ENCODE data around the gene LGR4.

The LGR4 gene

GRCh38 chr11:27409742-27410141, 62.8 kb downstream of the LGR4 start:
- DNase-seq (ENCODE audit: low read depth) = no peak
- TF ChIP-seq, protein P1, sequence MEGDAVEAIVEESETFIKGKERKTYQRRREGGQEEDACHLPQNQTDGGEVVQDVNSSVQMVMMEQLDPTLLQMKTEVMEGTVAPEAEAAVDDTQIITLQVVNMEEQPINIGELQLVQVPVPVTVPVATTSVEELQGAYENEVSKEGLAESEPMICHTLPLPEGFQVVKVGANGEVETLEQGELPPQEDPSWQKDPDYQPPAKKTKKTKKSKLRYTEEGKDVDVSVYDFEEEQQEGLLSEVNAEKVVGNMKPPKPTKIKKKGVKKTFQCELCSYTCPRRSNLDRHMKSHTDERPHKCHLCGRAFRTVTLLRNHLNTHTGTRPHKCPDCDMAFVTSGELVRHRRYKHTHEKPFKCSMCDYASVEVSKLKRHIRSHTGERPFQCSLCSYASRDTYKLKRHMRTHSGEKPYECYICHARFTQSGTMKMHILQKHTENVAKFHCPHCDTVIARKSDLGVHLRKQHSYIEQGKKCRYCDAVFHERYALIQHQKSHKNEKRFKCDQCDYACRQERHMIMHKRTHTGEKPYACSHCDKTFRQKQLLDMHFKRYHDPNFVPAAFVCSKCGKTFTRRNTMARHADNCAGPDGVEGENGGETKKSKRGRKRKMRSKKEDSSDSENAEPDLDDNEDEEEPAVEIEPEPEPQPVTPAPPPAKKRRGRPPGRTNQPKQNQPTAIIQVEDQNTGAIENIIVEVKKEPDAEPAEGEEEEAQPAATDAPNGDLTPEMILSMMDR (IDR thresholded peaks at IDR 0.05; ENCODE audit: low read depth, low read length, missing control alignments) = no peak
- no peak overlapping the region for H3K4me3 ChIP-seq (ENCODE audit: low read depth, low read length)

DNA sequence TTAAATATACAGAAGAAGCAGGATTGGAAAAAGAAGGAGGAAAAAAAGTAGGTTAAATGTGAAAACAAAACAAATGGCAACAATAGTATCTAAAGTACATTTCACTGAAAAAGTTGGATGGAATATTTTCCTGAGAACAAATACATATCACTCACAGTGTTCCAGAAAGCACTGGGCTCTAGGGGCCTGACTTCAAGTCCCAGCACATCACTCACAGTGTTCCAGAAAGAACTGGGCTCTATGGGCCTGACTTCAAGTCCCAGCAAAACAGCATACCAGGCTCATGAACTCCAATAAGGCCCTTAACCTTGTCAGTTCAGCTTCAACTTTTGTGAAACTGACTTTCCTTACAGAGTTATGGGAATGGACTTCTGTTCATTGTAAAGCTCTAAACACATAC, 63.5 kb downstream of the LGR4 start:
- H3K4me3 ChIP-seq (ENCODE audit: low read depth, low read length) = no peak overlapping the region
- TF ChIP-seq, protein P1 (IDR thresholded peaks at IDR 0.05; ENCODE audit: low read depth, low read length, missing control alignments) = no peak
- no peak for DNase-seq (ENCODE audit: low read depth)

DNA sequence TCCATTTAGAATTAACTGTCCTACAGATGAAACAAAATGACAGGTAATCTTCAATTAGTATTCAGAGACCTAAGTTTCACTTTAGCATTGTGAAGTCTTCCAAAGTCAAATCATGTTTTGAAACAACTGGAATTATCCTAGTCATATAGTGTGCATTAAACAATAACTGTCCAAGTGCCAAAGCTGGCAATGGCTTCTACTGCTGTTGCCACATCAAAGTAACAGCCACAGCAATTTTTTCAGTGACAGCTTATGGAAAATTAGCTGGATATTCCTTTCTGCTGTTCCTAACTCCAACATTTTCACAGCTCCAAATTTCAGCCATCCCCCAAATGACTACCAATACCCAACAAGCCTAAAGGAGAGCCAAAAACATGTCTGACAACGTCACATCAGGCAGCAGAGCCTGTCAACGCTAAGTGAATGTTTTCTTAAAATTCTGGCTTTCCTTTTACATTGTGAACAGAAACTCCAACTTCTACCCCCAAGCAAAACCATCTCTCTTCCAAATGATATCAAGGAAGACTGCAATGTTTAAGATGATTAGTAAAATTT, 64.3 kb downstream of the LGR4 start:
- DNase-seq (ENCODE audit: low read depth) = no peak
- TF ChIP-seq, protein P1 (IDR thresholded peaks at IDR 0.05; ENCODE audit: low read depth, low read length, missing control alignments) = no peak
- H3K4me3 ChIP-seq (ENCODE audit: low read depth, low read length) = no peak overlapping the region

DNA sequence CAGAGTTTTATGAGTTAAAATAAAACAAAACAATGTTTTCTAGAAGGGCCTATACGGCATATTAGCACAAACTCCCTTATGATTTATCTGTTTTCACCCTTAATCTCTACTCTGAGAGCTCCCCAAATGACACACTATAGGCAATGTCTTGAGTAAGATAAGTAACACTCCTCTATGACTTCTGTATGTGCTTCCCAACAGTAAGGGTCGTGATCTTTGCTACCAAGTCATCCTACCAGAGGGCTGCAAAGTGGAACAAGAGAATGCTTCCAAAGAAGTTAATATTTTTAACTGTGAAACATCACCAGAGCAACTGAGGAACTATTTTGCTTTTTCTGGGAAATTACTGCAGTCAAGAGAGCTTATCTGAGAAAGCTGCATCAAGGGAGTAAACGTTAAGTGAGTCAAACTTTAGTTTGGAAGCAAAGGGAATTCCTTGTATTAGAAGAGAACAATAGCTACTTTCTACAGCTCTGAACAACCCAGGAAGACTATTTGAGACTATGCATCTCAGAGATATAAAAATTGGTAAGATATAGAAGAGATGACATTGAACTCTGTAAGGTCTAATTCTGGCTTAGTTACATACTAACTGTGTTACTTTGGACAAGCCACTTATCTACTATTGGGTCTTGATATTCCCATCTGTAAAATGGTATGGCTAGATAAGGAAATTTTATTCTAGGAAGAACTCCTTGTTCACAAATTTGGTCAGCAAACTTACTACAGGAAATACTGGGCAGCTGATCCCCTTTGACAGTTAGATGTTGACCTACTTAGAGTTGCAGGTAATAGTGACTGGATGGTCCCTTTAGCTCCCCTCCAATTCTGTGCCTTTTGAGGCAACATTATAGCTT, 65.9 kb downstream of the LGR4 start:
- H3K4me3 ChIP-seq (ENCODE audit: low read depth, low read length) = no peak overlapping the region
- no peak for DNase-seq (ENCODE audit: low read depth)
- TF ChIP-seq, protein P1 (IDR thresholded peaks at IDR 0.05; ENCODE audit: low read depth, low read length, missing control alignments) = no peak

DNA sequence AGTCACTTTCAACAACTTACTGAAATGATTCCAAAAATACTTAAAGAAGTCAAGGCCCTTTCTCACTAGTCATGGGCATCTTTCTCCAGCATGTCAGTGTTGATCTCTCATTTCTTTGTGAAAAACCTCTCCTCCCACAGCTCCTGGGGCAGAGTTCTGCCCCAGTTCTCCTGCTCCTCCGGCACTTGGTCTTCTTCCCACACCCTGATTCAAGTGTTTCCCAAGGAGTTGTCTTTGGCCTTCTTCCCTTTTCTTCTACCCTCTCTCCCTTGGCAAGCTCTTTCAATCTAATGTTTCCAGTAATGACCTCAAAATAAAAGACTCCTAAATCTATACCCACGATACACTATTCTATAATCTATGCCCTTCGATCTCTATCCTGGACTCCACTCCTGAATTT, 67.5 kb downstream of the LGR4 start:
- TF ChIP-seq, protein P1 (IDR thresholded peaks at IDR 0.05; ENCODE audit: low read depth, low read length, missing control alignments) = no peak
- no peak overlapping the region for H3K4me3 ChIP-seq (ENCODE audit: low read depth, low read length)
- no peak for DNase-seq (ENCODE audit: low read depth)

DNA sequence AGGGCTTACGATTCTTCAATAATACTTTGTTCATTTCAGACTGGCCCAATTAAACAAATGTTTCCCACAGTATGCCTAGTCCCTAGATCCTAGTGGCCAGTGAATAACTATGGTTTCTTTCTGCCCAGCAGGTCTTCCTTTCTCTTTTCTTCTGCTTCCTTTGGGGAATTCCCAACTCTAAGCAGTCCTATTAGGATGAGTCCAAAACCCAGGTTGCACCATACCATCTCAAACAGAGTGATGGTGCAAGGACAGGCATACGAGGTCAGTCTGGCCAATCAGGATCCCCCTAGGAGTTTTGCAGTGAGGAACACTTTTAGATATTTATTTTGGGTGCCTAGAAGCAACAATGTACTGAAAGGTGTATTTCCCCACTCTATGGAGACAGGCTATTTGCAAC, 68.2 kb downstream of the LGR4 start:
- TF ChIP-seq, protein P1 (IDR thresholded peaks at IDR 0.05; ENCODE audit: low read depth, low read length, missing control alignments) = no peak
- DNase-seq (ENCODE audit: low read depth) = no peak
- no peak overlapping the region for H3K4me3 ChIP-seq (ENCODE audit: low read depth, low read length)
